K562 (cell line): Measurements from ENCODE around the gene SPATA3. TPM values are rescaled to one million over a fixed set of nuclear protein-coding genes. Genes with fewer than 3 reads are reported as not detected.
A peak's percentile ranks its signal among the peaks of the same experiment; 100 is the strongest.

Source experiments
- CAMTA2 ChIP-seq: fragments of 250-450 bp; sonication (Bioruptor Pico); conservative IDR thresholded peaks from 2 replicates; pipeline ENCODE4 v1.5.1; 2022
- CLOCK ChIP-seq: fragments of 250-450 bp; sonication (Bioruptor Pico); IDR thresholded peaks from 2 replicates; pipeline ENCODE4 v1.4.0; 2020; ENCODE audit warnings: mild to moderate bottlenecking, moderate library complexity, borderline replicate concordance
- CREM ChIP-seq: IDR thresholded peaks from 2 replicates; pipeline ENCODE4 v1.6.1; 2014; ENCODE audit warnings: antibody characterized with exemption, low read depth
- HIVEP1 ChIP-seq: fragments of 250-450 bp; sonication (Bioruptor Pico); IDR thresholded peaks from 2 replicates; pipeline ENCODE4 v1.4.0; 2020; ENCODE audit warnings: mild to moderate bottlenecking
- MLX ChIP-seq, 2 experiments: fragments of 450-650 bp in 1 of 2; sonication (generic) in 1 of 2; formaldehyde crosslinking; conservative IDR thresholded peaks; 2 replicates each; pipeline versions ENCODE4 v1.4.0 to v1.8.1; 2020 to 2022; ENCODE audit warnings: mild to moderate bottlenecking in 1 of 2, missing genetic modification reagents in 1 of 2
- RBFOX2 ChIP-seq: fragments of 200-400 bp; formaldehyde crosslinking; IDR thresholded peaks from 2 replicates; pipeline ENCODE4 v1.6.1; 2017; ENCODE audit warnings: low read depth, mild to moderate bottlenecking, low read length, moderate library complexity
- REST ChIP-seq, 2 experiments: fragments of 450-650 bp; formaldehyde crosslinking in 1 of 2; IDR thresholded peaks; 2 replicates each; pipeline versions ENCODE4 v1.4.0 to v1.6.1; 2014 to 2020; ENCODE audit warnings: mild to moderate bottlenecking in 2 of 2, borderline replicate concordance in 1 of 2, low read depth in 1 of 2
- SRSF3 ChIP-seq: fragments of 200-400 bp; formaldehyde crosslinking; IDR thresholded peaks from 2 replicates; pipeline ENCODE4 v1.6.1; 2016; ENCODE audit warnings: mild to moderate bottlenecking, low read length, moderate library complexity; ENCODE audit not compliant: insufficient read depth
- TBL1XR1 ChIP-seq, 2 experiments: IDR thresholded peaks; 2 replicates each; pipeline ENCODE4 v1.6.1; 2012; ENCODE audit warnings: improper control_type of control experiment in 2 of 2, low read length in 2 of 2, mild to moderate bottlenecking in 1 of 2
- TCF15 ChIP-seq: fragments of 250-450 bp; sonication (Bioruptor Pico); IDR thresholded peaks from 2 replicates; pipeline ENCODE4 v1.8.0; 2022; ENCODE audit warnings: moderate library complexity, mild to moderate bottlenecking, inconsistent platforms
- TRIM24 ChIP-seq, 2 experiments: fragments of 450-650 bp; IDR thresholded peaks; 2 replicates each; pipeline ENCODE4 v1.6.1; 2016
- ZC3H8 ChIP-seq: fragments of 450-650 bp; IDR thresholded peaks from 2 replicates; pipeline ENCODE4 v1.6.1; 2017
- ZNF121 ChIP-seq: sonication (generic); formaldehyde crosslinking; conservative IDR thresholded peaks from 2 replicates; pipeline ENCODE4 v1.8.0; 2022; ENCODE audit warnings: missing genetic modification reagents
- ZNF143 ChIP-seq: sonication (generic); formaldehyde crosslinking; IDR thresholded peaks from 2 replicates; pipeline ENCODE4 v1.9.0; 2022; ENCODE audit warnings: mild to moderate bottlenecking, missing genetic modification reagents
- ZNF707 ChIP-seq: fragments of 250-450 bp; sonication (Bioruptor Pico); conservative IDR thresholded peaks from 2 replicates; pipeline ENCODE4 v1.8.0; 2022; ENCODE audit warnings: inconsistent platforms, mild to moderate bottlenecking, moderate library complexity
- polyA plus RNA-seq, 8 experiments: library from polyadenylated mRNA; depleted of rRNA in 4 of 8; stranded (reverse) in 5 of 8; unstranded in 3 of 8; fragments of >200 nt; fragmentation: Nextera tagmentation in 2 of 8; fragmentation: Illumina TruSeq in 1 of 8; extraction: Ambion mirVana in 2 of 8; extraction: Trizol in 1 of 8; gene quantifications; 2 replicates each; pipeline versions ENCODE4 v1.2.1 to v1.2.3, GENCODE V29; 2011 to 2014; ENCODE audit warnings: inconsistent platforms in 1 of 8, missing spikeins in 1 of 8
- total RNA-seq, 7 experiments: library from RNA; depleted of rRNA in 6 of 7; stranded (reverse); fragments of >200 nt in 6 of 7; fragmentation: Illumina TruSeq in 2 of 7; extraction: Trizol in 2 of 7; gene quantifications; 2 replicates each; pipeline versions ENCODE4 v1.2.1 to v1.2.3, GENCODE V29; 2011 to 2021; ENCODE audit warnings: low replicate concordance in 1 of 7

The SPATA3 gene
- total and polyA plus RNA-seq, 9 of the 15 experiments (the other 6 are each of a cell fraction or from before 2014, with no cell fraction given): not detected

- TF ChIP-seq REST (IDR thresholded peaks at IDR 0.05; ENCODE audit: borderline replicate concordance): peak; percentile 20; the same call in 1 of the 2 replicates
- no peak for TF ChIP-seq REST (CRISPR knock-in tag; IDR thresholded peaks at IDR 0.05; ENCODE audit: low read depth)
- no peak for TF ChIP-seq ZNF143 (CRISPR knock-in tag)
- TF ChIP-seq TRIM24 (IDR thresholded peaks at IDR 0.05): no peak
- TF ChIP-seq CLOCK: no peak
- no peak for TF ChIP-seq ZC3H8
- no peak for TF ChIP-seq ZNF121 (CRISPR knock-in tag)
- TF ChIP-seq TCF15 (CRISPR knock-in tag): no peak
- no peak for TF ChIP-seq ZNF707 (CRISPR knock-in tag)
- TF ChIP-seq HIVEP1 (CRISPR knock-in tag): no peak
- TF ChIP-seq CREM: peak; percentile 76
- TF ChIP-seq CAMTA2 (CRISPR knock-in tag): no peak
- TF ChIP-seq TBL1XR1 (IDR thresholded peaks at IDR 0.05; ENCODE audit: low read length in 2 of 2): 0 out of 4 replicates have a peak, but pooled peaks of 1 of the 2 experiments have one; percentile 35
- TF ChIP-seq MLX (CRISPR knock-in tag; conservative IDR thresholded peaks at IDR 0.05): no peak
- TF ChIP-seq RBFOX2: peak; percentile 86
- TF ChIP-seq SRSF3: no peak
Observed at GRCh38 chr2:231056453-231057416, 60.8 kb downstream of the SPATA3 start, which contains the start of gene PSMD1 (continued).
